Hypothalamus (tissue), 51 donors: ENCODE measurements around the gene ZNF609.

Experiments
- DNase-seq, 51 donors: peaks; one replicate each; lab custom pipeline; 2025; lab: John Stamatoyannopoulos, UW

Gene ZNF609

GRCh38 chr15:64530918-64531317, 70.5 kb downstream of the ZNF609 start:
- DNase-seq = no peak

GRCh38 chr15:64532521-64533315, 72.3 kb downstream of the ZNF609 start:
- DNase-seq = no peak

- no peak for DNase-seq
Observed at GRCh38 chr15:64535460-64536243, 75.3 kb downstream of the ZNF609 start.

GRCh38 chr15:64536244-64536836, 76.0 kb downstream of the ZNF609 start:
- no peak for DNase-seq

GRCh38 chr15:64542091-64542490, 81.7 kb downstream of the ZNF609 start:
- no peak for DNase-seq

GRCh38 chr15:64544450-64544849, 84.1 kb downstream of the ZNF609 start:
- DNase-seq = no peak

GRCh38 chr15:64547275-64547674, 86.9 kb downstream of the ZNF609 start:
- no peak for DNase-seq

- no peak for DNase-seq
Observed at GRCh38 chr15:64548235-64548634, 87.9 kb downstream of the ZNF609 start.

- DNase-seq = no peak
Observed at GRCh38 chr15:64549860-64550259, 89.5 kb downstream of the ZNF609 start.

GRCh38 chr15:64552281-64552948, 92.0 kb downstream of the ZNF609 start:
- no peak for DNase-seq

GRCh38 chr15:64558460-64559179, 98.2 kb downstream of the ZNF609 start:
- DNase-seq = no peak

GRCh38 chr15:64559243-64559642, 98.9 kb downstream of the ZNF609 start:
- DNase-seq = no peak

GRCh38 chr15:64560501-64560900, 100.1 kb downstream of the ZNF609 start:
- no peak for DNase-seq

- no peak for DNase-seq
Observed at GRCh38 chr15:64560998-64561397, 100.6 kb downstream of the ZNF609 start.

GRCh38 chr15:64562003-64562640, 101.7 kb downstream of the ZNF609 start:
- DNase-seq = no peak

GRCh38 chr15:64566102-64566501, 105.7 kb downstream of the ZNF609 start:
- DNase-seq = no peak

- no peak for DNase-seq
Observed at GRCh38 chr15:64566629-64567427, 106.5 kb downstream of the ZNF609 start.

GRCh38 chr15:64568765-64569164, 108.4 kb downstream of the ZNF609 start:
- no peak for DNase-seq

GRCh38 chr15:64571857-64572291, 111.5 kb downstream of the ZNF609 start:
- DNase-seq = no peak
